GM12873 (cell line): Measurements from ENCODE around the gene PCYT2.

Experiments
- CTCF ChIP-seq: IDR thresholded peaks from 2 replicates; pipeline ENCODE4 v1.5.1; 2012; ENCODE audit warnings: low read depth, mild to moderate bottlenecking, moderate library complexity, low read length, control low read depth; ENCODE audit not compliant: insufficient read depth; ENCODE audit errors: missing control alignments

PCYT2 gene

GRCh38 chr17:81858967-81859905 is 52.0 kb downstream of the PCYT2 start:
- no peak for TF ChIP-seq CTCF

- no peak for TF ChIP-seq CTCF
These were observed 52.8 kb downstream of the PCYT2 start for GRCh38 chr17:81858170-81858966.

GRCh38 chr17:81854974-81855774 is 56.0 kb downstream of the PCYT2 start:
- no peak for TF ChIP-seq CTCF

- TF ChIP-seq CTCF = no peak
These were observed 59.0 kb downstream of the PCYT2 start for GRCh38 chr17:81852237-81852636.

GRCh38 chr17:81851423-81851822 is 59.8 kb downstream of the PCYT2 start:
- TF ChIP-seq CTCF = no peak
